Measurements from ENCODE around the gene EZH2.

GRCh38 chr7:148802101-148802493 lies 82.0 kb downstream of the EZH2 start:
- no peak for TF ChIP-seq CTCF (IDR thresholded peaks at IDR 0.05; ENCODE audit: poor library complexity)
- no peak for TF ChIP-seq EZH2phosphoT487 (IDR thresholded peaks at IDR 0.05; ENCODE audit: low read depth, severe bottlenecking, unreplicated experiment)
- TF ChIP-seq EZH2 (IDR thresholded peaks at IDR 0.05; ENCODE audit: borderline replicate concordance): no peak

All from hepatocyte (in vitro differentiated cells).